Mammary epithelial cell (primary cell): ENCODE measurements around the gene KRTAP2-1.
"Not testable (repeated sequence)": the region's sequence is repeated elsewhere in the genome, so short reads cannot be mapped to it uniquely, and the experiment has no call there.

ENCODE experiments used
- EZH2 ChIP-seq: IDR thresholded peaks from 2 replicates; pipeline ENCODE4 v1.6.1; 2012; ENCODE audit warnings: low read length, inconsistent platforms, borderline replicate concordance
- TF ChIP-seq, protein P1 (sequence below), 2 donors: IDR thresholded peaks in 1 of 2; conservative IDR thresholded peaks in 1 of 2; 2 replicates each; pipeline ENCODE4 v1.5.1; 2011 to 2012; ENCODE audit warnings: inconsistent platforms in 2 of 2, low read length in 2 of 2, mild to moderate bottlenecking in 2 of 2, control low read depth in 1 of 2, low read depth in 1 of 2; ENCODE audit not compliant: insufficient read depth in 1 of 2; ENCODE audit errors: extremely low read depth in 1 of 2

DNA sequence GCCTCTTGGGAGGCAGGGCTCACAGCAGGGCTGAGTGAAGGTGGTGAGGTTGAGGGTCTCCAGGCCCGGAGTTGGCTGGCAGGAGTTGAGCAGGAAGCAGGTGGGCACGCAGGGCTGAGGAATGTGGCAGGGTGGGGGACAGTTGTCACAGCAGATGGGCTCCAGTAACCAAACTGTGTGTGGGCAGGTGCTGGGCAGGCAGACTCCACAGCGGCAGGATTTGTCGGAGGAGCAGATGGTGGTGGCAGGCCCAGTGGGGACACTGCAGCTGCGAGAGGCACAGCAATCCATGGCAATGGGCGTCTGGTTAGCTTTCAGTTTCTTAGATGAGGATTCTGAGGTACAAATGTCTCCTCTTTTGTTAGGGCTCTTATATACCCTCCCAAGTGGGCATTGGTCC lies 47.6 kb downstream of the KRTAP2-1 start, which contains the start of gene KRTAP3-2:
- TF ChIP-seq, protein P1, sequence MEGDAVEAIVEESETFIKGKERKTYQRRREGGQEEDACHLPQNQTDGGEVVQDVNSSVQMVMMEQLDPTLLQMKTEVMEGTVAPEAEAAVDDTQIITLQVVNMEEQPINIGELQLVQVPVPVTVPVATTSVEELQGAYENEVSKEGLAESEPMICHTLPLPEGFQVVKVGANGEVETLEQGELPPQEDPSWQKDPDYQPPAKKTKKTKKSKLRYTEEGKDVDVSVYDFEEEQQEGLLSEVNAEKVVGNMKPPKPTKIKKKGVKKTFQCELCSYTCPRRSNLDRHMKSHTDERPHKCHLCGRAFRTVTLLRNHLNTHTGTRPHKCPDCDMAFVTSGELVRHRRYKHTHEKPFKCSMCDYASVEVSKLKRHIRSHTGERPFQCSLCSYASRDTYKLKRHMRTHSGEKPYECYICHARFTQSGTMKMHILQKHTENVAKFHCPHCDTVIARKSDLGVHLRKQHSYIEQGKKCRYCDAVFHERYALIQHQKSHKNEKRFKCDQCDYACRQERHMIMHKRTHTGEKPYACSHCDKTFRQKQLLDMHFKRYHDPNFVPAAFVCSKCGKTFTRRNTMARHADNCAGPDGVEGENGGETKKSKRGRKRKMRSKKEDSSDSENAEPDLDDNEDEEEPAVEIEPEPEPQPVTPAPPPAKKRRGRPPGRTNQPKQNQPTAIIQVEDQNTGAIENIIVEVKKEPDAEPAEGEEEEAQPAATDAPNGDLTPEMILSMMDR (conservative IDR thresholded peaks at IDR 0.05 in 1 of 2, IDR thresholded peaks at IDR 0.05 in 1 of 2; ENCODE audit: extremely low read depth in 1 of 2, insufficient read depth in 1 of 2, low read depth in 1 of 2, low read length in 2 of 2) = not testable (repeated sequence)
- not testable (repeated sequence) for TF ChIP-seq EZH2
